Suppressor macrophage (primary cell): ENCODE measurements around the gene DNAJB13.
"Not testable (repeated sequence)": the region's sequence is repeated elsewhere in the genome, so short reads cannot be mapped to it uniquely, and the experiment has no call there.

Source experiments
- DNase-seq, 4 experiments: peaks; one replicate each; pipeline ENCODE4 v3.0.0-alpha.2; 2020 to 2022

DNAJB13 gene

DNA sequence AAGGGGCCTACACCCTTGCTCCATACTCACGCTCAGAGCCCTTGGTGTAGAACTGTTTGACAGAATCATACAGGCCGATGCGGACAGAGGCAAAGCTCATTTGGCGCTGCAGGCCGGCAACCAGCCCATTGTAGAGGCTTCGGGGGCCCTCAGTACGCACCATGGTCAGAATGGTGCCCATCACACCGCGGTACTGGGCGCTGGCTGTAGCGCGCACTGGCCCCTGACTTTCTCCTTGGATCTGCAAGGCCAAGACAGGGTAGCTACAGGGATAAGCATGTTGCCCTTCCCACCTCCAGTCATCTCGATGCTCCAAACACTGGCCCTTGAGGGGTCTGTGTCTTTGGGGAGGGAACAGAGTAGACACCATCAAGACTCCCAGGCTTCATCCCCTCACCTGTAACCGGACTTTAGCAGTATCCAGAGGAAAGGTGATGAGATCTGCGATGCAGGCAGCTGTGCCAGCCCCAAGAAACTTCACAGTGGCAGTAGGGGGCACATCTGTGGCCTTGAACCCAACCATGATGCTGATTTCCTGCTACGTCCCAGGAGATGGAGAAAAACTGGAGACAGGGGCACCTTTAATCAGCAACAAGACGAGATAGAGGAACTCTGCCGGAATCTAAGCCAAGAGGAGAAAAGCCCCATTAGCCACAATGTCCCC lies 27.2 kb downstream of the DNAJB13 start:
- DNase-seq = no peak

DNA sequence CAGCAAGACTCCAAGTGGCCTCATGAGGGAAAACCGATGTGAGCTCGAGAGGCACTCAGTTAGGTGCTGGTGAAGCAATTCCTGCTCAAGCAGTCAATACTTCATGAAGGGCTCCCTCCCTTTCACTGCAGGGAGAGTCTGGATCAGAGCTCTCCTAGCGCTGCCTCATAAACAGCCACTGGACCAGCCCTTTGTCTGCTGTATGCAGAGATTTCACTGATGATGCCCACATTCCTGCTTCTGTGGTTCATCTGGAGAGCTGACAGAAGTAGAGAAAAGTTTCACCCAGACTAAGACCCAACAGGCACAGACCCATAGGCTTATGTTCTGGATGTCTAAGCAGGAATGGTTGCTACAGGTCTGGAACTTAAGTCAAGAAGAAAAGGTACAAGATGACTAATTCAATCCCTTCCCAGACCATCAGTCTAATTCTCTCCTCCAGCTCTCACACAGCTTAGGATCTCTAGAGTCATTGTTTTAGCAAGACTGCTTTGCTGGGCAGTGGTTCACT lies 27.8 kb downstream of the DNAJB13 start:
- no peak for DNase-seq

- peak; percentile 65 to 81 (median 76) for DNase-seq
Observed at GRCh38 chr11:73980001-73980961, 29.5 kb downstream of the DNAJB13 start.

GRCh38 chr11:73981051-73981805 lies 30.4 kb downstream of the DNAJB13 start:
- no peak for DNase-seq

DNA sequence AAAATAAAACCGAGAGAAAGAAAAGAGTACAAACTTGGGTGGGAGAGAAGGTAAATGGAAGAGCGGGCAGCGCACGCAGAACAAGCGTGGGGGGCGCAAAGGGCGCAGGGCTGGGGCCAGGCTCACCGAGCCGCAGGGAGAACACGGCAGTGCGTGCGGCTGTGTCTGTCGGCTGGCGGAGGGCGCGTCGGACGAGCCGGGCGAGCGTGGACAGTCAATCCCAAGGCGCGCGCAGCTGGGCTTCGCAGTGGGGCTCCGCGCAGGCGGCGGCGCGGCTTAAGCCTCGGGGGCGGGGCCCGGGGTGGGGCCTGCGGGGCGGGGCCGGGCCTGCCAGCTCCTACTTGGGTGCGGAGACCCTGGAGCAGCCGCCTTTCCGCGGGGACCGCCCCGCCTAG lies 31.8 kb downstream of the DNAJB13 start, which contains the start of gene UCP2:
Gene UCP2 (minus strand): TSS at position 249 of the 395 bp plus-strand sequence. CDS start 4,465 bp downstream, outside the sequence.
- DNase-seq = peak; percentile 92 to 97 (median 94)

- DNase-seq = peak; percentile 98 to 99 (median 99)
Observed at GRCh38 chr11:73982990-73983740, 32.3 kb downstream of the DNAJB13 start.

DNA sequence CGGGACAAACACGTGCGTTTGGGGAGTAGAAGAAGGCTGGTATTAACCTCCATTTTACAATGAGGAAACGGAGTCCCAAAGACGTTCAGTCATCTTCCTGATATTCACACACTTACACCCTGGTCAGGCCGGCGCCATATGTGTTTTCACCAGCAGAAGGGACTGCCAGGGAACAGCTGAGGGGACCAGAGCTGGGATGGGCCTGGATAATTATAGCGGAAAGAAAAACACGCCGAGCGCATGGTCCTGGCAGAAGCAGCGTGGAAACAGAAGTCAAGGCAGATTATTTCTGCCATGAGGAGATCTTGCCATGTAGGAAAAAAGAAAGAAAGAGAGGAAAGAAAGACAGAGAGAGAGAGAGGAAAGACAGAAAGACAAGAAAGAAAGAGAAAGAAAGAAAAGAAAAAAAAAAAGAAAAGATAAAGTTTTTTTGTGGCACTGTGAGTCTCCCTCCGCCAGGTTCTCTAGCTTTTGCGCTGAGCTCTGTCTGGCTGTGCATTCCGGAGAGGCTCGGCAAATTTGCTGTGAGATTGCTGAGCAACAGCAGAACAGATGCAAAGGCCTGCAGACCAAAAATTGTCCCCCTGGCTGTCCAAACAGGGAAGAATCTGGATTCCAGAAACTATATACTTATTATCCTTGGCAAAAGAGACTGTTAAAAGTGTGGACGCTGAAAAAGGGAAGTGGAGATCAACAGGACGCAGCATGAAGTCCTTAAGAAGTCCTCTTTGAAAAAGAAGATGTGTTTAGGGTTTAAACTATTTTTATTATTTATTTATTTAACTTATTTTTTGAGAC lies 33.1 kb downstream of the DNAJB13 start:
- DNase-seq = peak in 3 of 4 experiments; percentile 45 to 65 (median 57)

DNA sequence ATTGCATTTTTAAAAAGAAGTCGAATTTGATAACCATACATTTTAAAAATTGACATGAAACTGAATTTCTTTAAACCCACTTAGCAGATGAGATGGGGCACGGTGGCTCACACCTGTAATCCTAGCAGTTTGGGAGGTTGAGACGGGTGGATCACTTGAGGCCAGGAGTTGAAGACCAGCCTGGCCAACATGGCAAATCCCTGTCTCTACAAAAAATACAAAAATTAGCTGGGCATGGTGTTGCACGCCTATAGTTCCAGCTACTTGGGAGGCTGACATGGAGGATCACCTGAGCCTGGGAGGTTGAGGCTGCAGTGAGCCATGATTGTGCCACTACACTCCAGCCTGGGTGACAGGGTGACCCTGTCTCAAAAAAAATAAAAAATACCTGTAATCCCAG lies 34.8 kb downstream of the DNAJB13 start:
- not testable (repeated sequence) for DNase-seq

DNA sequence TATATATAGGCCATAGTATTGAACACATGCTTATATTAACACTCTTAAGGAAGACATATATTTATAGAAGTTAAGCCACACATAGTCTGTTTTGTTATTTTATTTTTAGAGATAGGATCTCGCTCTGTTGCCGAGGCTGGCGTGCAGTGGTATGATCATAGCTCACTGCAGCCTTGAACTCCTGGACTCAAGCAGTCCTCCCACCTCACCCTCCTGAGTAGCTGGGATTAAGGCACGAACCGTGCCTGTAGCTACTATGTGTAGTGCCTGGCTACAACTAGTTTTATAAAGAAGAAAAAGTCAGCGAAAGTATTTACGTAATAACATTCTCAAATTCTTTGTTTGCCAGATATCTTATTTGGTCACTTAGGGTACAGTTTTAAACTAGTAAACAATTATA lies 37.4 kb downstream of the DNAJB13 start:
- DNase-seq = no peak

DNA sequence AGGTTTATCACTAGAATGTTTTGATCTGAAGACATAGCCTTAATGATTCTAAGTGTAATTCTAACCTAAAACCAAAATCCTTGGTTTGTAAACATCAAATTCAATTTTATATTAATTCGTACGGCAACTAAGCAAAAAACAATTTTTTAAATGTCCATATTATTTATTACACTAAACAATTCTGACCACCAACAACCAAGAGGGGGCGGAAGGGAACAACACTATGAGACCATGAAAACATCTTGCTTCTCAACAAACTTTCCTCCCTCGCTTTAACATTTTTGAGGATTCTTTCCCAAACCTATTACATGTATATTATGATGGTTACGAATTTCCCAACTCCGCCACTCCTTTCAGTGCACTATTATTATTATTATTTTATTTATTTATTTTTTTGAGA lies 38.3 kb downstream of the DNAJB13 start:
- peak in 2 of 4 experiments; percentile 62 to 71 for DNase-seq

DNA sequence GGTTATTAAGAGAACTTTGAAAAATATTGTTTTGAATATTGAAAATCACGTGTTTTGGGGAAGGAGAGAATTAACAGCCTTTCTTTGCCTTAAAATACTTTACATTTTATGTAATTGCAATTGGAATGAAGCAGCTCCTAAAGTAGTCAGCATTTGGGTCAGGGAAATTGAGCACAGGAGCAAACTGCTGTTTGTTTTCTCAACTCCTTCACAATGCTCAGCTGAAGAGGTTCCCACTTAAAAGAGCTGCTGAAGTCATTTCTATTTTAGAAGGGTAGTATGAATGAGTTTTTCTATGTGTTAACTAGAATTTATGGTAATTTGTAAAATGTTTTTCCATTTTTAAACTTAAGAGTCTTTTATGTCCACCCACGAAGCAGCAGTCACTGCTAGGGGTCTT lies 39.9 kb downstream of the DNAJB13 start:
- no peak for DNase-seq

DNA sequence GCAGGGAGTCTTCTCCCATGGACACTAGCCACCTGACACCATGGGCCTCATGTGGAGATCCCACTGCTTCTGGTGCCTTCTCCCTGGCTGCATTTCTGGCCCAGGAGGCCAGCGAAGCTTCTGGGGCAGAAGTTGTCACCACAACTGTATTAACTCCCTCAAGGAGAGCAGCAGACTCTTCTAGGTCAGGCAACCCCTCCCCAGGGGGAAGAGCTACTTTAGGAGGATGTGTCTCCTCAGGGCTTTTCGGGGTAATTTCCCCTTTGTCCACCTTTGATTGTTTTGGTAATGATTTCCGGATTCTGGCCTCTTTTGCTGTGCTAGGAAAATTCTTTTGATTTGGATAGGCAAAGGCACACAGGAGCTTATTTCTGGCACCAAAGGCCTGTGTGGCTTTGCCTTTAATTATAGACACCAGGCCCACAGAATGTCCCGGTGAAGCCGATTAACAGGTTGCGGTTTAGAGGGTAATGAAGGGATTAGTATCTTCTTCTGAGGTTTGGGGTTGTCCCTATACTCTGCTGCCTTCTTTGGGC lies 40.7 kb downstream of the DNAJB13 start:
- no peak for DNase-seq

- DNase-seq = peak; percentile 66 to 94 (median 80)
Observed at GRCh38 chr11:73995247-73995646, 44.4 kb downstream of the DNAJB13 start.

GRCh38 chr11:73995731-73996130 lies 44.9 kb downstream of the DNAJB13 start:
- no peak for DNase-seq

GRCh38 chr11:73996161-73996747 lies 45.4 kb downstream of the DNAJB13 start:
- DNase-seq = no peak

- DNase-seq = no peak
Observed at GRCh38 chr11:73997120-73997770, 46.4 kb downstream of the DNAJB13 start.

- DNase-seq = no peak
Observed at GRCh38 chr11:73998846-73999575, 48.2 kb downstream of the DNAJB13 start.

GRCh38 chr11:73999581-74000306 lies 48.9 kb downstream of the DNAJB13 start:
- no peak for DNase-seq
